ENCODE measurements around the gene CCDC27. TPM values are rescaled to one million over a fixed set of nuclear protein-coding genes. Genes with fewer than 3 reads are reported as not detected.

Gene CCDC27
- total RNA-seq, 1 donor from 2014 or later: not detected

DNA sequence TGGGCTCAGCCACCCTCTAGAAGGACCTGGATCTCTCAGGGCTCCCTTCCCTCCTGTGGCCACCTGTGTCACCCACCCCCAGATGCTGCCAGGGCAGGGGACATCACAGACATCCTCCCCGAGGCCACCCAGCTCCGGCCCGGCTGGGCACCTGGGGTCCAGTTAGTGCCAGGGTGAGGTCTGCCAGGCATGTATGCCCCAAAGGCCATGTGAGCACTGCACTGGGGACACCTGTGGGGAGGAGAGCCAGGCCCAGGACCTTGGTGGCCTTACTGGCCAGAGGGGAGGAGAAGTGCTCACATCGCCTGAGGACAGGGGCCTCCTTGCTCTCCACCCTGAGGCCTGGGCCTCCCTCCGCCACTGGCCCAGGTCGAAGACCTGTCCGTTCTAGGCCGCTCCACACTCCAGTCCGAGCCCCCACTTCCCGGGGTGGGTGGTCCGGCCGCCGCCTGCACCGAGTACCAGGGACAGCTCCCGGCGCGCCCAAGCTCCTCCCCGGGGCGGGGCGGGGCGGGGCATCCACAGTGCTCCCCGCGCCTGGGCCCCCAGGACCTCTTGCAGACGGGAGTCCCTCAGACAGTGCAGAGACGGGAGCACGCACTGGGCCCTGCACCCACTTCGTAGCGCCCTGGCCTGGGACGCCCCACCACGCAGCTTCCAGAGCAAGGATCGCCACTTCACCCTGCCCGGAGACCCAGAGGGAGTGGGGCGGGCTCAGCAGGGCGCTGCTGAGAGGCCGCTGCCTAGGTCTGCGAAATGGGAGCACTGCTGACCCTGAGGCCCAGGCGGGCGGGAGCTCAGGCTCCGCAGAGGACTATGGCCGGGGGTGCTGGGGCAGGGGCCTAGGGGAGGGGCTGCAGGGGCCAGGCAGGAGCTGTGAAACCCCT lies 34.3 kb upstream of the CCDC27 start:
- DNase-seq (ENCODE audit: low read depth in 2 of 2): no peak

DNA sequence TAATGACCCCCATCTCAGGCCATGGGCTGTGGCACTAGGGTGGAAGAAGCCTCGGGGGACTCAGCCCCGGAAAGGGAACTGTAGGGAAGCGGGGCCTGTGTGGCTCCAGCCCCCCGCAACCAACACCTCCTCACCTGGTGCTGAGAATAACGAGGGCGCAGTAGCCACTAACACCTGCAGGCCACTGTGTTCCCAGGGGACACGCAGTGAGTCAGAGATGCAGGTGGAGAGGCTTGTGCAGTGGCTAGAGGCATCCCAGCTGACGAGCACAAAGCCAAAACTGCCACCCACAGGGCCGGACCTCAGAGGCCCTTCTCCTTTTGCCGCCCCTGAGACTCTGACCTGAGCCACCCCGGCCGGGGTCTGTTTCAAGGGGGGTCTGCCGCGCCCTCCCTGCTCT lies 33.5 kb upstream of the CCDC27 start:
- no peak for DNase-seq (ENCODE audit: low read depth in 2 of 2)

DNA sequence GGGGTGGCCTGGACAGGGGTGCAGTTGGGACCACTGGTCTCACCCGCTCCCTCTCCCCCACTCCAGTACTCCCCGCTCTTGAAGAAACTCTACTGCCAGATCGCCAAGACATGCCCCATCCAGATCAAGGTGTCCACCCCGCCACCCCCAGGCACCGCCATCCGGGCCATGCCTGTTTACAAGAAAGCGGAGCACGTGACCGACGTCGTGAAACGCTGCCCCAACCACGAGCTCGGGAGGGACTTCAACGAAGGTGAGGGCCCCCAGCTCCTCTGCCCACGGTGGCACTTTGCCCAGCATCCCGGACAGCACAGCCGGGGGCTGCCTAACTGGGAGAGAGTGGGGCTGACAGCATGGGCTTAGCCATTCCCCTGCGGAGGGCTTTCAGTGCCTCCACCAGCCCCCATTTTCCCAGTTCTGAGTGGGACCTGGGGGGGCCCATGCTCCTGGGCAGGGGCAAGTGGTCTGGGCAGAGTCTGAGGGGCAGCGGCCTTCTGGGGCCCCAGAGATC lies 30.2 kb upstream of the CCDC27 start:
- no peak for DNase-seq (ENCODE audit: low read depth in 2 of 2)

DNA sequence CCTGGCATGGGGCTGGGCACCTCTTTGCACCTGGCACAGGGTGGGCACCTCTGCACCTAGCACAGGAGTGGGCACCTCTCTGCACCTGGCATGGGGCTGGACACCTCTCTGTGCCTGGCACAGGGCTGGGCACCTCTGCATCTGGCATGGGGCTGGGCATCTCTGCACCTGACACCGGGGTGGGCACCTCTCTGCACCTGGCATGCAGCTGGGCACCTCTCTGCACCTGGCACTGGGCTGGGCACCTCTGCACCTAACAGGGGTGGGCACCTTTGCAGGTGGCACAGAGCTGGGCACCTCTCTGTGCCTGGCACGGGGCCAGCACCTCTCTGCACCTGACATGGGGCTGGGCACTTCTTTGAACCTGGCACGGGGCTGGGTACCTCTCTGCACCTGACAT lies 29.4 kb upstream of the CCDC27 start:
- DNase-seq (ENCODE audit: low read depth in 2 of 2): no peak

DNA sequence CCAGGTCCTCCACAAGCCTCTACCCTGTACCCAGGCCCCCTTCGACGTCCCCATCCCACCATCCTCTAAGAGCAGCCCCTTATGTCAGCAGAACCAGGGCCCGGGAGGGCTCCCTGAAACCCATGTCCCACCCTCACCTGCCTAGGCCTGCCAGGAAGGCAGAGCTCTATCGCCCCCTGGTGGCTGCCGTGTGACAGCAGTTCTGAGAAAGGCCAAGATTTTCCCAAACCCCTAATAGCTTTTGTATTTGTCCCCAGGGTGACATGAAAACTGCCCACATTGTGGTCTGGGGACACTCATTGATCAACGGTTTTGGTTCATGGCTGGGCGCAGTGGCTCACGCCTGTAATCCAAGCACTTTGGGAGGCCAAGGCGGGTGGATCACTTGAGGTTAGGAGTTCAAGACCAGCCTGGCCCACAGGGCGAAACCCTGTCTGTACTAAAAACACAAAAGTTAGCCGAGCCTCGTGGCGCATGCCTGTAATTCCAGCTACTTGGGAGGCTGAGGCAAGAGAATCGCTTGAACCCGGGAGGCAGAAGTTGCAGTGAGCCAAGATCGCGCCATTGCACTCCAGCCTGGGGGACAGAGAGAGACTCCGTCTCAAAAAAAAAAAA lies 27.7 kb upstream of the CCDC27 start:
- DNase-seq (ENCODE audit: low read depth in 2 of 2): peak; percentile 61 to 79

DNA sequence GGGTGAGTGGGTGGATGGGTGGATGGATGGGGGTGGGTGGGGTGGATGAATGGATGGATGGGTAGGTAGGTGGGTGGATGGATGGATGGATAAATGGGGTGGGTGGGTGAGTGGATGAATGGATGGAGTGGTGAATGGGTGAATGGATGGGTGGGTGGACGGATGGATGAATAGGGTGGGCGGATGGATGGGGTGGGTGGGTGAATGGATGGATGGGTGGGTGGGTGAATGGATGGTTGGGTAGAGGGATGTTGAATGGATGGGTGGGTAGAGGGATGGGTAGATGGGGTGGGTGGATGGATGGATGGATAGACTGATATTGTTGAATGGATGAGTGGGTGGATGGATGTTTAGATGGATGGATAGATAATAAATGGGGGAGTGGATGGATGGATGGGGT lies 26.9 kb upstream of the CCDC27 start:
- DNase-seq (ENCODE audit: low read depth in 2 of 2): no peak

DNA sequence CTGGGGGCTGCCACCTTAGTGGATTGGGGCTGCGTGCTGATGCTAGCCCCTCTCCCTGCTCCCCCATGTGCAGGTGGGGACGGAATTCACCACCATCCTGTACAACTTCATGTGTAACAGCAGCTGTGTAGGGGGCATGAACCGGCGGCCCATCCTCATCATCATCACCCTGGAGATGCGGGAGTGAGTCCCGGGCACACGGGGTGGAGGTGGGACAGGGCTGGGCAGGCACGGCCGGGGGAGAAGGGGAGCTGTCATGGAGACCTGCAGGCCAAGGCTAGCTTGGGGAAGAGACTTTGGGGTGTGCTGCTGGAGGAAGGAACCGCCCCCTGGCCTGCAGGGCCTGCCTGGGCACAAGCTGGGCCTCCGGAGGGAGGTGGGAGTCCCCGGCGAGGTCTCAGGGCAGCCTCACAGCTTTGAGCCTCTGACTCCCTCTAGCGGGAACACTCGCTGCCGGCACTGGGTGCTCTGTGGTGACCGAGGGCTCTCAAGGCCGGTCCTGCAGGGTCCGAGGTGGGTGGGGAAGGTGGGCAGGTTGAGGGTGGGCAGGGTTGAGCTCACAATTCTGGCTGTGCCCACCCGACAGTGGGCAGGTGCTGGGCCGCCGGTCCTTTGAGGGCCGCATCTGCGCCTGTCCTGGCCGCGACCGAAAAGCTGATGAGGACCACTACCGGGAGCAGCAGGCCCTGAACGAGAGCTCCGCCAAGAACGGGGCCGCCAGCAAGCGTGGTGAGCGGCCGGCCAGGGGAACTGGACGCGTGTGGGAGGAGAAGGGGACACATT lies 25.0 kb upstream of the CCDC27 start:
- DNase-seq (ENCODE audit: low read depth in 2 of 2): peak in 1 of 2 donors; percentile 46

DNA sequence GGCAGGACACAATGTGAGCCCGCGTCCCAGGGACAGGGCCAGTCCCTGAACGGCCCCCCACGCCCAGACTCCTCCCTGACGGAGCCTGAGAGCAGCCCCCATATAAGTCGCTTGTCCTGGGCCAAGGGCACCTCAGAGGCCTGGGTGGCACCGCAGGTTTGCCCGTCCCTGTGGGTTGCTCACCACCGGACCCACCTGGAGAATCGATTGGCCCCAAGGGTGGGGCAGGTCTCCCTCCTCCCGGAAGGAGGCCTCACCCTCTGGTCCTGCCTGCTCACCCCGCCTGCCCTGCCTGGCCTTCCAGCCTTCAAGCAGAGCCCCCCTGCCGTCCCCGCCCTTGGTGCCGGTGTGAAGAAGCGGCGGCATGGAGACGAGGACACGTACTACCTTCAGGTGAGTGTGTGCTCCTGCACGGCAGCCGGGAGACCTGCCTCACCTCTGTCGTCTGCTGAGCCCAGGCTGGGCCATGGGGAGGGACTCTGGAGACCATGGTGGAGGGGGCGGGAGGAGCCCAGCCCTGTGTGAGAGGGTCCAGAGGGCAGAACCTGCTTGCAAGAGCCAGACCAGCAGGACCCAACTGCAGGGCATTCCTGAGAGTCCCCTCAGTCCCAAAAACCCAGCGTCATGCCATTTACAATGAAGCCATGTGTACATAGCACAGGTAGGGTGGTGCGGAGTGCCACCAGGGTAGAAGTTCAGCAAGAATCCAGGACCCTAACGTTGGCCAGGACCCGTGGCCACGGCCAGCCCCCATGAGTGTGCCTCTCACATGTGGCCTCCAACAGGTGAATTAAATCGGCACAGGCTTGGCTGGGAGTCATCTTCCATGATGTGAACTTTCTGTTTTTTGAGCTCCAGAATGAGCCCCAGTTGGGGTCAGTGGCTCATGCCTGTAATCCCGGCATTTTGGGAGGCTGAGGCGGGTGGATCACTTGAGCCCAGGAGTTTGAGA lies 24.1 kb upstream of the CCDC27 start:
- no peak for DNase-seq (ENCODE audit: low read depth in 2 of 2)

DNA sequence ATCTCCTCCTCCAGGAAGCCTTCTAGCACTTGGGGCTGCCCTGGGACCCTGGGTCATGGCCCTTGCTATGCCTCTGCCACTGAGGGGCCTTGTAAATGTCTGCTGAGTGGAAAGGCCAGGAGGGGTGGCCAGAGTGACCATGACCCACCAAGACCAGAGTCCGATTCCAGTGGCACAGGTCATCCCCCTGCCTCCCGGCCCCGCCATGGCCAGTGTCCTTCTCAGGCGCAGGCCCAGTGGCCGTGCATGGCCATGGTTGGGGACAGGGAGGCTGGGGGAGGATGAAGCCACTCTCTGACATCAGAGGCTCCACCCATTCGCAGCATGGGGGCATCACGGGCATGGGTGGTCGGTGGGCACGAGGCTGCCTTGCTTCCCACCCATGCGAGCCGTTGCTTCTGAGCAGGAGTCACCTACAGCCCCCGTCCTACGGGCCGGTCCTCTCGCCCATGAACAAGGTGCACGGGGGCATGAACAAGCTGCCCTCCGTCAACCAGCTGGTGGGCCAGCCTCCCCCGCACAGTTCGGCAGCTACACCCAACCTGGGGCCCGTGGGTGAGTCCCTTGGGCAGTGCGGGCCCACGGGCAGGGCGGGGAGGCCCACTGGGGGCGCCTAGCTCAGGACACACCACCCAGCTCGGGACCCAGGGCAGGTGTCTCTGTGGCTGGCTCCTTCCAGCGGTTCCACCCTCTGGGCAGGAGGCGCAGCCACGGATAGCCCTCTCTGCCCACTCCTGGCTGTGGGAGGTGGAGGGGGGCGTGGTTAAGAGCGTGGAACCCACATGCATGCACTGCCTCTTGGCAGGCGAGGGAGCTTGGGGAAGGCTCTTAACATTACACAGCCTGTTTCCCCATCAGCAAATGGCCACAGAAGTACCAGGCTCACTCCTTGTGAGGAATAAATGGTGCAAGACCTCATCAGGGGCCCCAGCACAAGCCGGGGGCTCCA lies 22.4 kb upstream of the CCDC27 start:
- no peak for DNase-seq (ENCODE audit: low read depth in 2 of 2)

DNA sequence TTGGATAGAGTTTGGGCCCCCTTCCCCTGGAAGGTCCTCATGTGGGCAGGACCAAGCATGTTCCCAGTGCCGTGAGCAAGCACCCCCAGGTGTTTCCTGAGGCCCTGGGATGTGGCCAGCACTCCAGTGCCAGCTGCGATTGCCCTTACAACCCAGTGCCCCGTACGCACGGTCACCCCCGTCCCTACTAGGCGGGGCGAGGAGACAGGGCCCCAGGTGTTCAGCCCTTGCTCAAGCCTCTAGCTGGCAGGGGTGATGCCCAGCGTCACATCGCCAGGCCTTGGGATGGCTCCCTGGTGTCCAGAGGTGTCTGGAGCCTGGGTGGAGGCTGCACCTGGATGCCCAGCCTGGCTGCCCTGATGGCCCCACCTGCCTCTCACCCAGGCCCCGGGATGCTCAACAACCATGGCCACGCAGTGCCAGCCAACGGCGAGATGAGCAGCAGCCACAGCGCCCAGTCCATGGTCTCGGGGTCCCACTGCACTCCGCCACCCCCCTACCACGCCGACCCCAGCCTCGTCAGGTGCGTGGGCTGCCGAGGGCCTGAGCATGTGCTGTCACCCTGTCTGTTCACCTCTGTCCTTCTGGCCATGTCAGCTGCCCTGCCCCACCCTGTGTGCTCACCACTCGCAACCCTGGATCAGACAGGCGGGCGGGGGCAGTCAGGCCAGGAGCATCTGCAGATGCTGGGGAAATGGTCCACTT lies 21.6 kb upstream of the CCDC27 start:
- no peak for DNase-seq (ENCODE audit: low read depth in 2 of 2)

DNA sequence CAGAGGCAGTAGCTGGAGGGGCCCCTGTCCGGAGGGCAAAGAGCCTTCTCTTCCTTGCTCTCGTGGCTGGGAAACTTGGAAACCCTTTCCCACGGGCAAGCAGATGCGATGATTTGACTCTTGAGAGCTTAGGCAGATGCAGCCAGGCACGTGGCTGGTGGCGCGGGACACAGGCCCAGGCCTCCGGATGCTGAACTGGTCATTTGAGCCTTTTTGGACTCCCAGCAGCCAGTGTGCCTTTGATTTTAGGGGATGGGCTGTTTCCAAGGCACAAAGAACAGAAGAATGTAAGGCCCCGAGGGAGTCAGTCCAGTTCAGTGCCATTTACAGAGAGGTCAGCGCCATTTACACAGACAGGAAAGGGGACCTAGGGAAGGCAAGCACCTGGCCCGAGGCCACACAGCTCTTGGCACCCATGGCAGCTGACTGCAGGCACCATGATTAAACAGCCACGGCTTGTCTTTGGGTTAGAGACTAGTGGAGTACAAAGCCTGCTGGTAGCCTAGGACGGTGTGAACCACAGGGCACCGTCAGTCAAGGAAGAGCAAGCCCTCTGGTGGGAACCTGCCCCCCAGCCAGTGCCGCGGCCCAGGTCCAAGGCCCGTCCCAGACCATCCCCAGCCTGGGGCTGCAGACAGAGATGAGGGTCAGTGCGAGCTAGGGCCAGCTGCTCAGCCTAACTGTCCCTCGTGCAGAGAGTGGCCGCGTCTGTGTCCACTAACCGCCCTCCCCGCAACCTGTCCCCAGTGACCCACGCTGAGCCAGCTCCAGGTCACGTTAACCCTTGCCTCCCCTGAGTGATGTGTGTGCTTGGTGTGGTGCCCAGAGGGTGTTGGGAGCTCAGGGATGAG lies 20.4 kb upstream of the CCDC27 start:
- no peak for DNase-seq (ENCODE audit: low read depth in 2 of 2)

DNA sequence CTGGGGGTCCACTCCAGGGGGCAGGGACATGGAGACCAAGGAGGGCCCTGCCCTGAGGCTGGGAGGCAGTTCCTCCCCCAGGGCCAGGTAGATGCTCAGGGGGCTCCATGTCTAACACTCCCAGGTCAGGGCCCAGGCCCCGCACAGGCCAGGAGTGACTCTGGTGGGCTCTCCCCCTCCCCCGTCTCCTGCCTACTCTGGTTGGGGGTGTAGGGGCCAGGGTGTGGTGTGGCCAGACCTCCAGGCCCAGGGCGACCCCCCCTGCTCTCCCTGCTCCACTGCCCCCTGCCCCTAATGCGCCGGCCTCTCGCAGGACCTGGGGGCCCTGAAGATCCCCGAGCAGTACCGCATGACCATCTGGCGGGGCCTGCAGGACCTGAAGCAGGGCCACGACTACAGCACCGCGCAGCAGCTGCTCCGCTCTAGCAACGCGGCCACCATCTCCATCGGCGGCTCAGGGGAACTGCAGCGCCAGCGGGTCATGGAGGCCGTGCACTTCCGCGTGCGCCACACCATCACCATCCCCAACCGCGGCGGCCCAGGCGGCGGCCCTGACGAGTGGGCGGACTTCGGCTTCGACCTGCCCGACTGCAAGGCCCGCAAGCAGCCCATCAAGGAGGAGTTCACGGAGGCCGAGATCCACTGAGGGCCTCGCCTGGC lies 19.7 kb upstream of the CCDC27 start:
- DNase-seq (ENCODE audit: low read depth in 2 of 2): peak in 1 of 2 donors; percentile 14

DNA sequence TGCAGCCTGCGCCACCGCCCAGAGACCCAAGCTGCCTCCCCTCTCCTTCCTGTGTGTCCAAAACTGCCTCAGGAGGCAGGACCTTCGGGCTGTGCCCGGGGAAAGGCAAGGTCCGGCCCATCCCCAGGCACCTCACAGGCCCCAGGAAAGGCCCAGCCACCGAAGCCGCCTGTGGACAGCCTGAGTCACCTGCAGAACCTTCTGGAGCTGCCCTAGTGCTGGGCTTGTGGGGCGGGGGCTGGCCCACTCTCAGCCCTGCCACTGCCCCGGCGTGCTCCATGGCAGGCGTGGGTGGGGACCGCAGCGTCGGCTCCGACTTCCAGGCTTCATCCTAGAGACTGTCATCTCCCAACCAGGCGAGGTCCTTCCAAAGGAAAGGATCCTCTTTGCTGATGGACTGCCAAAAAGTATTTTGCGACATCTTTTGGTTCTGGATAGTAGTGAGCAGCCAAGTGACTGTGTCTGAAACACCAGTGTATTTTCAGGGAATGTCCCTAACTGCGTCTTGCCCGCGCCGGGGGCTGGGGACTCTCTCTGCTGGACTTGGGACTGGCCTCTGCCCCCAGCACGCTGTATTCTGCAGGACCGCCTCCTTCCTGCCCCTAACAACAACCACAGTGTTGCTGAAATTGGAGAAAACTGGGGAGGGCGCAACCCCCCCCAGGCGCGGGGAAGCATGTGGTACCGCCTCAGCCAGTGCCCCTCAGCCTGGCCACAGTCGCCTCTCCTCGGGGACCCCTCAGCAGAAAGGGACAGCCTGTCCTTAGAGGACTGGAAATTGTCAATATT lies 19.0 kb upstream of the CCDC27 start:
- DNase-seq (ENCODE audit: low read depth in 2 of 2): no peak

DNA sequence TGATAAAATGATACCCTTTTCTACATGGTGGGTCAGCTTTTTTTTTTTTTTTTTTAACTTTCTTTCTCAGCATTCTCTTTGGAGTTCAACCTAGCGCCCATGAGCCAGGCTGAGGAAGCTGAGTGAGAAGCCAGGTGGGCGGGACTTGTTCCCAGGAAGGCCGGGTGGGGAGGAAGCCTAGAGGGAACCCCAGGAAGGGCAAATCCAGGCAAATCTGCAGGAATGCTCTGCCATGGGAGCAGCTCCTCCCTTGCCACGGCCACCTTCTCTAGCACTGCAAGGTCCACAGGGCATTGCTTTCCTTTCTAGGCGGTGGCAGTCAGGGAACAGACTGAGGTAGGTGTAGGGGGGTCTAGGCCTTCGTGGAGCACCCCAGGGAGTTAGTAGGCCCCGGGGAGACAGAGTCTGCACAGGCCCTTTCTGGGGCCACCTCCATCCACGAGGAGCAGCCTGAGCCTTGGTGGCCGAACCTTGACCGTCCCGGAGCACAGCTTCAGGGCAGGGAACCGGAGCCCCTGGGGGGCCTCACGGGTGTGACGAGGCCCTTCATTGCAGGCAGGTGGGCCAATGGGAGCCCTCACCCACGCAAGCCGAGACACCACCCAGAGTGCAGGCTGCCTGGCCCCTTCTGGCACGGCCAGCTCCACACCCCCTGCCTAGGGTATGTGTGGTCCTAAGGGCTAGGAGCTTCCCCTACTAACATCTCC lies 18.2 kb upstream of the CCDC27 start:
- DNase-seq (ENCODE audit: low read depth in 2 of 2): no peak

DNA sequence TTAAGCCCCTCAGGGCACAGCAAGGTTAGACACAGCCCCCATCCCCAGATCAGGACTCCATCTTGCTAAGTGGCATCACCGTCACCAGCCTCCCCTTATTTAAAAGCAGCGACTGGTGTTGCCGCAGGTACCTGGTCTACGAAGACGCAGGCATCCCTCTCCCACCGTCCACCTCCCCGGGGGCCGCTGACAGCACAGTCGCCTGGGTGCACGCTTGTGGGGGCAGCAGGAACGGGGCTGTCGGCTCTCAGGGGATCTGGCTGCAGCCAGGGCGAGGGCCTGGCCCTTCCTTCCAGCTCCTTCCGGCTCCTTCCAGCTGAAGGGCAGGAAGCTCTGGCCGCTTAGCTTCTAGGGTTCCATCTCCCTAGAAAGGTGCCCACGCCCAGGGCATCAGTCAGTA lies 17.6 kb upstream of the CCDC27 start:
- no peak for DNase-seq (ENCODE audit: low read depth in 2 of 2)

DNA sequence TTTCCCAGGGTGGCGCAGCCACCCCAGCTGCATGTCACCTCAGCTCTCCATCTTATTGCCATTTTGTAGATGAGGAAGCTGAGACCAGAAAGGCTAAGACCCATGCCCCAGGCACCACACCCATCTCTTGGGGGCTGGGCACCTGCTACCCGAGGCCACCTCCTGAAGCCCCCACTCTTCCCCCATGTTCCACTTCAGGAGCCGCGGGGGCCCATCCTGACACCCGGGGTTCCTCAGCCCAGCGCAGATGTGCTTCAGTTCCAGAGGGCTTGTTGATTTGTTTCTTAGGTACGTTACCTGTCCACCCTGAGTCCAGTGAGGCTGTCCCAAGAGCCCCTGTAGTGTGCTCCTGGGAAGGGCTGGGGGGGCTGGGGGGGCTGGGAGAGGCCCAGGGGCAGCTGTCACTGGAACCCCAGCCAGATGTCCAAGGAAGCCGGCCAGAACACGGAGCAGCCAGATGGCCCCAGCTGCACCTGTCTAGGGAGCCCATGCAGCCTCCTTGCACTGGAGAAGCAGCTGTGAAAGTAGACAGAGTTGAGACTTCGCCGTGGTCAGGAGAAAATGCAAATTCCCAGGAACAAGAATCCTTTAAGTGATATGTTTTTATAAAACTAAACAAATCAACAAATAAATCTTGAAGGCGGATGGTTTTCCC lies 17.1 kb upstream of the CCDC27 start:
- no peak for DNase-seq (ENCODE audit: low read depth in 2 of 2)
